ENCODE data around the gene NELFA.

The NELFA gene

GRCh38 chr4:1981251-1982058, 27.3 kb downstream of the NELFA start:
- DNase-seq, result peak; percentile 54

DNA sequence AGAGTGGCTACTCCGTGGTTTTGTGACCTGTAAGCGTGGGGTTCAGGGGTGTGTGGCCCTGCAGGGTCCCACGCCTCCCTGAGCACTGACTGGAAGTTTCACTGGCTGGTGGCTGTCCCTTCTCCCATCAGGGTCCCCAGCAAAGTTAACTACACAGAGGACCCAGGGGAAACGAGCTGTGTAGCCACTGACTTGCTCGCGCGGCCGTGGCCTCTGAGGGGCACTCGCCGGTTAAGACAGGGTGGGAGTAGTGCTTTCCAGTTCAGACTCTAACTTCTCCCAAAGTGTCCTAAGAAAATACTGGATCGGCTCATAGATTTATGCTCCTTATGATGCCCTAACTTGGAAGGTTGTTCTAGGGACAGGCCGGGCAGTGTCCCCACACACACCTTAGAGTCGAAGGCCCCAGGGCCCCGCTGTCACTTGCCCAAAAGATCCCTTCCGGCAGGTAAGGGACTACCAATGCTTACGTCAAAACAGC, 28.2 kb downstream of the NELFA start:
- DNase-seq, result peak; percentile 48

- DNase-seq, result peak; percentile 48
Measured at GRCh38 chr4:1979477-1980196, 29.1 kb downstream of the NELFA start.

GRCh38 chr4:1978741-1979476, 29.9 kb downstream of the NELFA start:
- DNase-seq, result peak; percentile 48

GRCh38 chr4:1978226-1978625, 30.5 kb downstream of the NELFA start:
- DNase-seq, result peak; percentile 49

DNA sequence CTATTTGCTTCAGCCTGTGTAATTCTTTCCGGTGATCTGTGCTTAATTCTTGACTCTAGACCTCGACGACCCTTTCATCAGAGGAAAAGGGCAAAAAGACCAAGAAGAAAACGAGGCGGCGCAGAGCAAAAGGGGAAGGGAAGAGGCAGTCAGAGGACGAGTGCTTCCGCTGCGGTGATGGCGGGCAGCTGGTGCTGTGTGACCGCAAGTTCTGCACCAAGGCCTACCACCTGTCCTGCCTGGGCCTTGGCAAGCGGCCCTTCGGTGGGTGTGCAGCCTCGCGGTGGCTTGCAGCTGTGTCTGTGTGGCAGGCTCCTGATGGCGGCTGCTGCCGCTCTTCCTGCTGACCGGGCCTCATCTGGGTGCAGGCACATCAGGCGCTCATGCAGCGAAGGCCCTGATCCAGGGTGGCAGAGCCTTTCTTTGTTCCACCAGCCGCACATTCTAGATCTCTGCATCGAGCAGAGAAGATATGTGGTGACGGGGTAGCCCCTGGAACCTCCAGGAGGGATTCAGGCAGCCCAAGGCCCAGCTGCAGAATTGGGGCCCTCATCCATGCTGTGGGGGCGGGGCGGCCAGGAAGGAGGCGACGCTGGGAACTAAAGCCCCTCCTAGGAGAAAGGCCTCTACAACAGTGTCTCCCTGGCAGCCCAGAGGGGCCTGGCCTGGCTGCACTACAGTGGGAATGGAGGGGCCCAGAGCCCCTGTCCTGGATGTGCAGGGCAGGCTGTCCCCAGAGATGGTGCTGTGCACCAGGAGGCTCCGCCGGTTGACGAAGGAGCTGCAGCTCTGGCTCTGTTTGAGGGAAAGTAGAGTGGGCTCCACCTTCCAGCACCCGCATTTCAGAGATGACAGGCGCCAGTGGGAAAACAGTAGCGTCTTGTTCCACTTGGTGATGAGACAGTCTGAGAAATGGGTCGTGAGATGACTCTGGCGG, 32.1 kb downstream of the NELFA start:
- peak; percentile 47 for DNase-seq

GRCh38 chr4:1975880-1976279, 32.9 kb downstream of the NELFA start:
- DNase-seq, result peak; percentile 38

DNA sequence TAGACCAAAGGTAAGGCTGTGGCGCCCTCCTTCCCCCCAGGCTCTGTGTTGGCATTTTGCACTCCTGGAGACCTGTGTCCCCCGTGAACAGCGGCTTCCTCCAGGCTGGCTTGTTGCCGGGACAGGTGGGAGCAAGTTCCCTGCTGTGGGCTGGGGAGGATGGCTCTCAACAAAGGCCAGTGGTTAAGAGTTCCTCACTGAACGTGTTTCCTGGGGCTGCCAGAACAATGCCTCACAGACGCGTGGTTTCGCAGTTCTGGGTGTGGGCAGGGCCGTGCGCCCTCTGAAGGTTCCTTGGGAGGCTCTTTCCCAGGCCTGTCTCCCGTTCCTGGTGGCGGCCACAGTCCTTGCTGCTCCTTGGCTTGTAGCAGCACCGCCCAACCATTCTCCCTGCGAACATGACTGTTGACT, 33.4 kb downstream of the NELFA start:
- DNase-seq, result peak; percentile 35

- no peak for DNase-seq
Measured at GRCh38 chr4:1974840-1975239, 33.9 kb downstream of the NELFA start.

- DNase-seq, result no peak
Measured at GRCh38 chr4:1973661-1974060, 35.1 kb downstream of the NELFA start.

DNA sequence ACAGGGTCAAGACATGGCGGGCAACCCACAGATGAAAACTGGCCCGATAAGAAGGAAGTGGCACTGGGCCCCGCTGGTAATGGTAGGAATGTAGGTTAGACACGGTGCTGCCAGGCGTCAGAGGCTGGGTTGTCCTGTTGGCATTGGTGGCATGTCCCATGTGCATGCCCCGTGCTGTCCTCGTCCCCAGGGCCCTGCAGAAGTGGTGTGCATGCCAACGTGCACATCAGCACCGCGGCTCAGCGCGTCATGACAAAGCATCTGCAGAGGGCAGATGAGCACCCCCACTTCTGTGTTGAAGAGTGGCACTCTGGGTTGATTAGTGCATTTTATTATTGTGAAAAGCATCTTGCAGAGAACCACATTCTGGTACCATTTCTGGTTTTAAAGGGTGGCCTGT, 35.6 kb downstream of the NELFA start:
- no peak for DNase-seq

GRCh38 chr4:1972414-1972813, 36.4 kb downstream of the NELFA start:
- no peak for DNase-seq

- no peak for DNase-seq
Measured at GRCh38 chr4:1971456-1972200, 37.1 kb downstream of the NELFA start.

GRCh38 chr4:1970926-1971325, 37.8 kb downstream of the NELFA start:
- DNase-seq, result no peak

GRCh38 chr4:1969928-1970723, 38.6 kb downstream of the NELFA start:
- no peak for DNase-seq

DNA sequence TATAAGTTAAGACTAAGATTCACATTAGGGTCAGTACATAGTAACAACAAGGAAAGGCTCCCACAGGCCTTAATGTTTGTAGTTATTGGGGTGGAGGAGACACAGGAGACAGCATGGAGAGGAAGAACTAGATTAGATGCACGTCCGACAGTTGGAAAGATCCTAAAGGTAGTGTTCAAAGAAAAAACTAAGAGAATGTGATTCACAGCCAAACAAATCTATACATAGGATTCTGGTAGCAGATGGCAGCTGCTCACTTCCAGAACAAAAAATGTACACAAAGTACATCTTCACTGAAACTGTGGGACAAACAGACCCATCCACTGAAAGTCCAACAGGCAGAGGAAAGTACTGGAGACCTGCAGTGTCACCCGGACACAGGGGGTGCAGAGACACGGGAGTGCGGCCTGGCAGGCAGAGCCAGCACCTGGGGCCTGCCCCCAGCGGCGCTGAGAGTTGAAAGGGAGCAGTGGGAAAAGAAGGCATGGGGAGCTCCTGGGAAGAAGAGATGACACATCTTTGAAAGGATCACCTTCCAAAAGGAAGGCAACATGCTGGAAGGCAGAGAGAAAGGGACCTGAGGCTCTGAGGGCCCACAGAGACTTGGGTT, 40.0 kb downstream of the NELFA start:
- DNase-seq, result no peak

- no peak for DNase-seq
Measured at GRCh38 chr4:1967512-1968149, 41.1 kb downstream of the NELFA start.

- DNase-seq, result no peak
Measured at GRCh38 chr4:1964971-1965370, 43.8 kb downstream of the NELFA start.

GRCh38 chr4:1964443-1964842, 44.3 kb downstream of the NELFA start:
- DNase-seq, result no peak

DNA sequence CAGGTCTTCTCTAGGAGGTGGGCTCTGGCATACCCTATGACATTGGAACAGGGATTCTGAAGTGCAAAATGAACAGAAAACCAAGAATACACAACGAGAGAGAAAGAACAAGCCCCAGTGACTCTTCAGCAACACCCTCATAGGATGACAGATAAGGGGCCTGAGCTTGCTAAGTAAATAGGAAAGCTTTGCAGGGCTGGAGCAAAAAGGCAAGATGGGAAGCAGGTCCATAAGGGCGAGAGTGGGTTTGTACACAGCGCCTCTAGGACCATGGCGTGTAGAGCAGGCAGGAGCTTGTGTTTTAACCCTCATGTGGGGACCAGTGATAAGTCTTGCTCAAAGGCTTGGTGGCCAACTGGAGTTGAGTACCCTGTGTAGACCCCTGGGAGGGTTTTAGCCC, 45.8 kb downstream of the NELFA start:
- no peak for DNase-seq

Measured in activated CD8-positive, alpha-beta memory T cell treated with anti-CD3 and anti-CD28 coated beads, Interleukin-2, amount 50 U/mL, for 48 hours (primary cell).